HCT116 (cell line): ENCODE results near the gene PBXIP1. TPM values are rescaled to one million over a fixed set of nuclear protein-coding genes. Genes with fewer than 3 reads are reported as not detected.

Source experiments
- ATAC-seq: fragments of 200-7000 bp; cut with Tn5 transposase; 2 replicates; pipeline ENCODE4 v1.9.1; 2020; ENCODE audit warnings: mild to moderate bottlenecking, moderate library complexity
- BruUV-seq: library from RNA; stranded (reverse); fragments of 400-500 nt; replicated peaks from 2 replicates; lab custom pipeline; 2021; lab: Mats Ljungman, UMichigan
- CTCF ChIA-PET: fragments of 300-600 bp; sonication (Branson Sonifier 250); formaldehyde crosslinking; loops from one replicate; lab custom pipeline; 2021; ENCODE audit warnings: antibody characterized with exemption; lab: Charles Lee
- POLR2A ChIA-PET: fragments of 300-600, 350-600 bp; sonication (Branson Sonifier 250); formaldehyde crosslinking; loops from one replicate; lab custom pipeline; 2021; ENCODE audit warnings: antibody characterized with exemption; lab: Charles Lee
- RAD21 ChIA-PET, 2 experiments: fragments of 300-600 bp; sonication (Branson Sonifier 250); formaldehyde crosslinking; loops; one replicate each; lab custom pipeline; 2023; ENCODE audit warnings: low total read pairs in 2 of 2; ENCODE audit not compliant: uncharacterized antibody in 2 of 2, unreplicated experiment in 2 of 2, low non-redundant PET in 1 of 2; lab: Charles Lee
- DNase-seq: peaks from one replicate; pipeline ENCODE4 v3.0.0-alpha.2; 2010; ENCODE audit warnings: low read depth, low spot score
- H2AFZ ChIP-seq: fragments of 200-600 bp; shearing (Covaris generic), sonication (generic); 2 replicates; pipeline ENCODE4 v1.6.1; 2017; ENCODE audit warnings: low read depth, mixed run types, mixed read lengths, antibody characterized with exemption, low read length; ENCODE audit not compliant: poor library complexity, severe bottlenecking
- H3K27ac ChIP-seq: 2 replicates; pipeline ENCODE4 v1.5.1; 2012; ENCODE audit warnings: low read depth, low read length
- H3K27me3 ChIP-seq: fragments of 200-600 bp; sonication (generic); 2 replicates; pipeline ENCODE4 v1.6.1; 2016; ENCODE audit warnings: mixed run types, low read length, mixed read lengths; ENCODE audit not compliant: insufficient read depth
- H3K36me3 ChIP-seq, 2 experiments: fragments of 200-500 bp in 1 of 2; fragments of 200-600 bp in 1 of 2; sonication (Bioruptor generic) in 1 of 2; sonication (generic) in 1 of 2; 2 replicates each; pipeline versions ENCODE4 v1.5.1 to v1.6.1; 2014 to 2016; ENCODE audit warnings: low read length in 2 of 2, inconsistent platforms in 1 of 2, mixed read lengths in 1 of 2, mixed run types in 1 of 2; ENCODE audit not compliant: insufficient read depth in 2 of 2, control insufficient read depth in 1 of 2
- H3K4me1 ChIP-seq, 2 experiments: fragments of 200-600 bp in 1 of 2; sonication (generic) in 1 of 2; 2 replicates each; pipeline versions ENCODE4 v1.5.1 to v1.6.1; 2012 to 2017; ENCODE audit warnings: low read length in 2 of 2, inconsistent platforms in 1 of 2, mild to moderate bottlenecking in 1 of 2, mixed read lengths in 1 of 2, mixed run types in 1 of 2, moderate library complexity in 1 of 2; ENCODE audit not compliant: insufficient read depth in 2 of 2, control insufficient read depth in 1 of 2
- H3K4me2 ChIP-seq: fragments of 200-600 bp; sonication (generic); 2 replicates; pipeline ENCODE4 v1.6.1; 2017; ENCODE audit warnings: mixed run types, low read length, mixed read lengths
- H3K4me3 ChIP-seq, 2 experiments: fragments of 200-600 bp in 1 of 2; sonication (generic) in 1 of 2; replicated peaks in 1 of 2; 2 replicates each; pipeline ENCODE4 v1.5.1; 2011 to 2016; ENCODE audit warnings: low read length in 2 of 2, control low read depth in 1 of 2, low read depth in 1 of 2, mild to moderate bottlenecking in 1 of 2, mixed read lengths in 1 of 2, mixed run types in 1 of 2
- H3K79me2 ChIP-seq: fragments of 200-600 bp; sonication (generic); 2 replicates; pipeline ENCODE4 v1.6.1; 2017; ENCODE audit warnings: mild to moderate bottlenecking, mixed run types, low read length, moderate library complexity, mixed read lengths; ENCODE audit not compliant: insufficient read depth
- H3K9ac ChIP-seq: fragments of 200-600 bp; sonication (generic); 2 replicates; pipeline ENCODE4 v1.6.1; 2016; ENCODE audit warnings: low read length, mixed read lengths
- H3K9me2 ChIP-seq: fragments of 200-600 bp; sonication (generic), shearing (Covaris generic); 2 replicates; pipeline ENCODE4 v1.6.1; 2017; ENCODE audit warnings: mixed run types, mild to moderate bottlenecking, moderate library complexity; ENCODE audit not compliant: insufficient read depth
- H3K9me3 ChIP-seq, 2 experiments: fragments of 200-500 bp in 1 of 2; fragments of 200-600 bp in 1 of 2; sonication (Bioruptor generic) in 1 of 2; sonication (generic) in 1 of 2; 2 replicates each; pipeline ENCODE4 v1.6.1; 2014 to 2017; ENCODE audit warnings: low read length in 2 of 2, mixed read lengths in 2 of 2, inconsistent platforms in 1 of 2, low read depth in 1 of 2, mild to moderate bottlenecking in 1 of 2, mixed run types in 1 of 2, moderate library complexity in 1 of 2; ENCODE audit not compliant: control insufficient read depth in 1 of 2, insufficient read depth in 1 of 2
- H4K20me1 ChIP-seq: fragments of 200-600 bp; sonication (generic), shearing (Covaris generic); 2 replicates; pipeline ENCODE4 v1.6.1; 2017; ENCODE audit warnings: mixed run types, mild to moderate bottlenecking, moderate library complexity; ENCODE audit not compliant: insufficient read depth
- CEBPB ChIP-seq: IDR thresholded peaks from 2 replicates; pipeline ENCODE4 v1.6.1; 2012; ENCODE audit warnings: low read depth
- CTCF ChIP-seq, 3 experiments: fragments of 200-600 bp in 1 of 3; sonication (generic) in 1 of 3; IDR thresholded peaks in 2 of 3; conservative IDR thresholded peaks in 1 of 3; 2 replicates each; pipeline ENCODE4 v1.5.1; 2012 to 2017; ENCODE audit warnings: low read depth in 2 of 3, low read length in 2 of 3, antibody characterized with exemption in 1 of 3, borderline replicate concordance in 1 of 3, control low read depth in 1 of 3, mild to moderate bottlenecking in 1 of 3, mixed read lengths in 1 of 3, mixed run types in 1 of 3, moderate library complexity in 1 of 3; ENCODE audit not compliant: insufficient read depth in 1 of 3
- ELF1 ChIP-seq: IDR thresholded peaks from 2 replicates; pipeline ENCODE4 v1.6.1; 2012; ENCODE audit warnings: low read depth, borderline replicate concordance
- EZH2phosphoT487 ChIP-seq: fragments of 200-600 bp; IDR thresholded peaks from 2 replicates; pipeline ENCODE4 v1.6.1; 2018; ENCODE audit warnings: antibody characterized with exemption, borderline replicate concordance
- MAX ChIP-seq: IDR thresholded peaks from 2 replicates; pipeline ENCODE4 v1.6.1; 2012
- POLR2AphosphoS5 ChIP-seq: IDR thresholded peaks from 2 replicates; pipeline ENCODE4 v1.6.1; 2011; ENCODE audit warnings: mild to moderate bottlenecking, low read depth, low read length, moderate library complexity
- RAD21 ChIP-seq: IDR thresholded peaks from 2 replicates; pipeline ENCODE4 v1.6.1; 2012; ENCODE audit warnings: low read depth, mild to moderate bottlenecking
- SIN3A ChIP-seq: IDR thresholded peaks from 2 replicates; pipeline ENCODE4 v1.6.1; 2012; ENCODE audit warnings: low read depth
- SP1 ChIP-seq: IDR thresholded peaks from 2 replicates; pipeline ENCODE4 v1.6.1; 2012; ENCODE audit warnings: low read depth
- ZFX ChIP-seq: fragments of 450-650 bp; IDR thresholded peaks from 2 replicates; pipeline ENCODE4 v1.6.1; 2017
- ZNF274 ChIP-seq: fragments of 200-500 bp; sonication (Bioruptor generic); IDR thresholded peaks from 2 replicates; pipeline ENCODE4 v1.6.1; 2014; ENCODE audit warnings: mild to moderate bottlenecking, low read depth, low read length, inconsistent platforms
- intact Hi-C: fragments of 100-400 bp; cut with micrococcal nuclease; formaldehyde crosslinking; loops from 2 replicates; pipeline ENCODE4 v1.10.0; 2022
- total RNA-seq: library from RNA; stranded (reverse); gene quantifications from one replicate; pipeline ENCODE4 v1.2.1, GENCODE V29; 2021; ENCODE audit not compliant: unreplicated experiment

PBXIP1 gene
- total RNA-seq, 1 experiment from 2014 or later, result 12.6 TPM

DNA sequence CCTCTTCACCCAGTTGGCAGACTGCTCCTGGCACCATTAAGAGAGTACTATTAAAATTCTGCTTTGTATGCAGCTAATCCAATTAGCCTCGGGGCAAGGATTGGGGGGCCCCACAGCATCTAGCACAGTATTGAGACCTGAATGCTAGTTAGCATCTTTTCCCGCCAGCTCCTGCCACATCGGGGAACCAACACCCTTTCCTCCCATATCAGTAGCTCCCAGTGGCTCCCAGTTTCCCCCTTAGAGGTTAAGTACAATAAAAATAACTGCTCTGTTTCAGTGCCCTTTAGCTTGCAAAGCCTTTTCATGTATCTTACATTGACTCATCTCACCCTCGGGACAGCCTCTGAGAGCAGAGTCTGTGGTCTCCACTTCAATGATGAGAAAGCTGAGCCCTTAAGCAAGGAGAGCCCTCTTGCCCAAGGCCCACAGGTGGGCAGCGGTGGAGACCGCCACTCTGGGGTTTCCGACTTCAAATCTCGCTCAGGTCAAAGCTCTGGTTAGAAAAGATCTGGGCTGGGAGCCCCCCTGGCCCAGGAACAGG lies 15.2 kb downstream of the PBXIP1 start:
- Histone ChIP-seq H3K4me3 (no peak overlapping the region), H2AFZ (no peak overlapping the region), H4K20me1 (no peaks in the 10 kb centered on the region), H3K9me3 (no peaks in the 10 kb centered on the region), H3K4me1 (peaks cover 12 to 41% of the 10 kb centered on the region in 2 experiments), H3K27me3 (no peaks in the 10 kb centered on the region), H3K4me2 (no peak overlapping the region), H3K36me3 (no peaks in the 10 kb centered on the region), H3K9ac (no peak overlapping the region), H3K27ac (no peak overlapping the region), H3K9me2 (no peaks in the 10 kb centered on the region), H3K79me2 (no peaks in the 10 kb centered on the region)
- RAD21 ChIA-PET, result no interaction called here
- intact Hi-C loops, result no loop called here
- DNase-seq (no peak), ATAC-seq (no peak)
- CTCF ChIA-PET, result interaction anchor here (1.1 to 1.5 kb wide), 2 partner anchors 271 to 381 kb away, joined by 3 read pairs; no protein-coding TSS in a partner anchor
- no TSS peak for BruUV-seq
- POLR2A ChIA-PET, result interaction anchor here (0.8 kb wide), 1 partner anchor 9 kb away, joined by 3 read pairs; no protein-coding TSS in a partner anchor
- TF ChIP-seq SIN3A (no peak), ZFX (no peak), ZNF274 (no peak), CTCF (IDR thresholded peaks at IDR 0.05 in 2 of 3, conservative IDR thresholded peaks at IDR 0.05 in 1 of 3; ENCODE audit: borderline replicate concordance in 1 of 3, insufficient read depth in 1 of 3, low read depth in 2 of 3, low read length in 2 of 3) (no peak), POLR2AphosphoS5 (no peak), CEBPB (no peak), RAD21 (no peak), SP1 (no peak), ELF1 (no peak), EZH2phosphoT487 (no peak), MAX (no peak)
